ENCODE results near the gene NBPF3.
A peak's percentile ranks its signal among the peaks of the same experiment; 100 is the strongest.
"Not testable (repeated sequence)": the region's sequence is repeated elsewhere in the genome, so short reads cannot be mapped to it uniquely, and the experiment has no call there.

The NBPF3 gene

GRCh38 chr1:21439721-21440629 lies at the start of gene NBPF3:
TSS of gene NBPF3 (plus strand) at chr1:21440137. CDS start at chr1:21445087, 4,950 bp downstream.
- DNase-seq = peak; percentile 81 to 82

DNA sequence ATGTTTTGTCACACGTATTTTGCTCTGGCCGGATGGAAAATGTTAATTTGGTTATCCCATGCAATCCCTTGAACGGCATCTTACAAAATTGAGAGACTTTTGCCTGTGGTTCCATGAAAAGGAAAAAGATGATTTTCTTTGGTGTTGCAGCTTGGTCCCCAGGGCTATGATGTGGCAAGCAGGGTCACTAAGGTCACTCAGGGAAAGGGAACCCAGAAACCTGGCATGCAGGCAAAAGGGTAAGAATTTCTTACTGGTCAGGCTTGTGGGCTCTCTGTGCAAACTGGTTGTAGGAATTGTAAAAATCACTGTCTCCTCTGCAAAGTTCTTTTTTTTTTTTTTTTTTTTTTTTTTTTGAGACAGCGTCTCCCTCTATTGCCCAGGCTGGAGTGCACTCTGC lies 48.4 kb upstream of the NBPF3 start:
- DNase-seq = no peak

DNA sequence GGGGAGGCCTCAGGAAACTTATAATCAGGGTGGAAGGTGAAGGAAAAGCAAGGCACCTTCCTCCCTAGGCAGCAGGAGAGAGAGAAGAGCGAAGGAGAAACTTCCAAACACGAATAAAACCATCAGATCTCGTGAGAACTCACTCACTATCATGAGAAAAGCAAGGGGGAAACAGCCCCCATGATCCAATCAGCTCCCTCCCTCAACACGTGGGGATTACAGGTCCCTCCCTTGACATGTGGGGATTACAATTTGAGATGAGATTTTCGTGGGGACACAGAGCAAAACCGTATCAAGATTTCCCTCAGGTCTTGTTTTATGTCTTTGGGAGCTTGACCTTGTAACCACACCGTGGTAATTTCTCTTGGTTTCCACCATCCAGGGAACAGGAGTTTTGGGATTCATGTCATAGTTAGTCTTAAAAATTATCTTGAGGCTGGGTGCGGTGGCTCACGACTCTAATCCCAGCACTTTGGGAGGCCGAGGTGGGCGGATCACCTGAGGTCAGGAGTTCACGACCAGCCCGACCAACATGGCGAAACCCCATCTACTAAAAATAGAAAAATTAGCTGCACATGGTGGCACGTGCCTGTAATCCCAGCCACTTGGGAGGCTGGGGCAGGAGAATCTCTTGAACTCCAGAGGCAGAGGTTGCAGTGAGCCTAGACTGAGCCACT lies 47.2 kb upstream of the NBPF3 start:
- no peak for DNase-seq

DNA sequence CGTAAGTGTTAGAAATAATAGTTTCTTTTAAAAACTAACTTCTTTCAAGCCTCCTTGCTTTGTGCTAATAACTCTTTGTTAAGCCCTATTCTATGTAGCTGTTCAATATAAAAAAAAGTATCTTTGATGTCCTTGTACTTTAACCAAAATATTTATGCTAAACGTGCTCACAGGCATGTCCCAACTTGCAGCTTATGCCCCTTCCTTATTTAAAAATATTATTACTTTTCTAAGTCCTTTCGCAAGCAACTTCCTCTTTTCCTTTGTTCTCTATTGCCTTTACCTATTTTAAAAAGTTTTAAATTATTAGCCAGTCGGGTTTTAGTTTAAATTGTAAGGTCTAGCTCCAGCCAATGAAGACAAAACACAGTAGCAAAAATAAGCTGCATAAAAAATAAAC lies 43.4 kb upstream of the NBPF3 start:
- DNase-seq = peak; percentile 29 to 44

DNA sequence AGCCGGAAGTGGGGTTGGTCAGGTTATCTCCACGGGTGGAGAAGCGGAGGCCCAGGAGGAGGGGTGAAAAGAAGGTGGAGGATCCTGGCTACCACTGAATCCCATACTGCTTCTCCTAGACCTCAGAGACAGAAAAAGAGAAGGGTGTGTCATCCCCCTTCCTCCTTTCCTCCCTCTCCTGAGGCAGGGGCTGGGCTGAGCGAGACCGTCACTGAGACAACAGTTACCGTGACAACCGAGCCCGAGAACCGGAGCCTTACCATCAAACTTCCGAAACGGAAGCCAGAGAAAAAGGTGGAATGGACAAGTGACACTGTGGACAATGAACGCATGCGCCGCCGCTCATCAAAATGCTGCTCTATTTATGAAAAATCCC lies 42.1 kb upstream of the NBPF3 start:
- DNase-seq = peak; percentile 34 to 35

DNA sequence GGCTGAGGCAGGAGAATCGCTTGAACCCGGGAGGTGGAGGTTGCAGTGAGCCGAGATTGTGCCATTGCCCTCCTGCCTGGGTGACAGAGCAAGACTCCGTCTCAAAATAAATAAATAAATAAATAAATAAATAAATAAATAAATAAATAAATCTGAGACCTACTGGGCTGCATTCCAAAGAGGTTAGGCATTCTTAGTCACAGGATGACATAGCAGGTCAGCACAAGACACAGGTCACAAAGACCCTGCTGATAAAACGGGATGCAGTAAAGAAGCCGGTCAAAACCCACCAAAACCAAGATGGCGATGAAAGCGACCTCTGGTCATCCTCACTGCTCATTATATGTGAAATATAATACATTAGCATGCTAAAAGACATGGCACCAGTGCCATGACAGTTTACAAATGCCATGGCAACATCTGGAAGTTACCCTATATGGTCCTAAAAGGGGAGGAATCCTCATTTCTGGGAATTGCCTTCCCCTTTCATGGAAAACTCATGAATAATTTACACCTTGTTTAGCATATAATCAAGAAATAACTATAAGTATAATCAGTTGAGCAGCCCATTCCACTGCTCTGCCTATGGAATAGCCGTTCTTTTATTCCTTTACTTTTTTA lies 38.1 kb upstream of the NBPF3 start:
- DNase-seq = not testable (repeated sequence)

DNA sequence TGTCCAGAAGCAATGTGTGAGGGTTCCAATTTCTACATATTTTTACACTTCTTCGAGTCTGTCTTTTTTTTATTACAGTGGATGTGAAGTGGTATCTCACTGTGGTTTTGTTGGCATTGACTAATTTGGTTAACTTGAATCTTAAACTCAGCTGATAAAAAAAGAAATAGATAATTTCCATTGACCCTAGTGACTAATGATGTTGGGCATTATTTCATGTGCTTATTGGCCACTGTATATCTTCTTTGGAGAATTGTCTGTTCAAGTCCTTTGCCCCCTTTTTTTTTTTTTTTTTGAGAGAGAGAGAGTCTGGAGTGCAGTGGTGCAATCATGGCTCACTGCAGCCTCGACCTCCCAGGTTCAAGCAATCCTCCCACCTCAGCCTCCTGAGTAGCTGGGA lies 33.3 kb upstream of the NBPF3 start:
- no peak for DNase-seq

- not testable (repeated sequence) for DNase-seq
These were observed 30.0 kb upstream of the NBPF3 start for GRCh38 chr1:21409897-21410296.

DNA sequence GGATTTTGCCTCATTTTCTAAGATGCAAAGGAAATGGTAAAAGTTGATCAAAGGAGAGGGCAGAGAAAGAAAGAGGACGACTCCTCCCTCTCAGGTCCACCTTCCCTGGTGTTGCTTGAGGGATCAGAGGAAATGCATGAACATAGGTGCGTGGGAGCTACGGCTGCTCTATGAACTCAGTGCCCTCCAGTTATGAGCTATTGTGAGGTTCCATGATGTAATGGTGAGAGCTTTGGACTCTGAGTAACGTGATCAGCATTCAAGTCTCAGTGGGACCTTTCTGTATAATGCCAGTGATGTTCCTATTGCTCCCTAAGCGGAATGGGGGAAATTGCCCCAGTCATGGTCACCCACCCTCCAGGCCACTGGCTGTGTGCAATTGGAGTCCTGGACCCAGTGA lies 25.9 kb upstream of the NBPF3 start:
- no peak for DNase-seq

DNA sequence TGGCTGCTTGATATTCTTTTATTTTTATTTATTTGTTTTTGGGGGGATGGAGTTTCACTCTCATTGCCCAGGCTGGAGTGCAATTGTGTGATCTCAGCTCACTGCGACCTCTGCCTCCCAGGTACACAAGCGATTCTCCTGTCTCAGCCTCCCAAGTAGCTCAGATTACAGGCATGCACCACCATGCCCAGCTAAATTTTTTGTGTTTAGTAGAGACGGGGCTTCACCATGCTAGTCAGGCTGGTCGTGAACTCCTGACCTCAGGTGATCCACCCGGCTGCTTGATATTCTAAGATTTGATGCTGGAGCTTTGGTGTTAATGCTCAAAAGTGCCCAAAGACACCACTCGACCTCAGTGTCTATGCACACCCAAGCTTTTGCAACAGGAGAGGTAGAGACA lies 19.6 kb upstream of the NBPF3 start:
- DNase-seq = not testable (repeated sequence)

DNA sequence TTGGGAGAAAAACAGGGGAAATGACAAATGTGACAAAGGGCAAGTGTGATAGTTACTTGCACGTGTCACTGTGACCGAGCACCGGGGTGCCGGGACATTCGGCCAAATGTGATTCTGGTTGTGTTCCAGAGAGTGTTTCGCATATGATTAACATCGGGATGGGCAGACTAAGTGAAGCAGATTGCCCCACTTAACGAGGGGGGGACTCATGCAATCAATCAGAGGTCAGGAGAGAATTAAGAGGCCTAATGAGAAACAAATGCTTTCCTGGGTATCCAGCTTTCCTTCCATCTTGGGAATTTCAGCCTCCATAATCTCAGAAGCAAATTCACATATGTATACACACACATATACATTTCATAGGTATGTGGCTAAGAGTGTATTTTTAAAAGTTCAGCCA lies 18.6 kb upstream of the NBPF3 start:
- DNase-seq = not testable (repeated sequence)

DNA sequence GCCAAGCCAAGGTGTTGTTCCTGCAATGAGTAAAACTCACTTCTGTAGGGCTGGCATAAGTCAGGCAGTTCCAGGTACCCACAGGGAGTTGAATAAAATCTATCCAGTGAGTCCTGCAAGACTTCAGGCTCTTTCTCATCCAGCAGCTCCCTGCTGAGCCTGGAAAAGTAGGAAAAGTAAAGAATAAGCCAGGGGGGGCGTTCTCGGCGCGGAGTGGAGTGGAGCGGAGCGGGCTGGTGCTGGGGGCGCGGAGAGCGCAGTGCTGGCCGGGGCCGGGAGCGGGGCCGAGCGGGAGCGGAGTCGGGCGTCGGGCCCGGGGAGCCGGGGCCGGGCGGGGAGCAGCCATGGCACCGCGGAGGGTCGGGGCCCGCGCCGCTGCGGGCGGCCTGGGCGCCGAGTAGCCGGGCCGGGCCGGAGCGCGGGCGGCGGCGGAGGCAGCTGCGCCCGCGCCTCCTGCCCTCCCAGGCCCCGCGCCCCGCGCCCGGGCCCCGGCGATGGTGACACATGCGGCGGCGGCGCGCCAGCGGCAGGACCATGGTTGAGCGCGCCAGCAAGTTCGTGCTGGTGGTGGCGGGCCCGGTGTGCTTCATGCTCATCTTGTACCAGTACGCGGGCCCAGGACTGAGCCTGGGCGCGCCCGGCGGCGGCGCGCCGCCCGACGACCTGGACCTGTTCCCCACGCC lies 12.0 kb upstream of the NBPF3 start:
- DNase-seq = not testable (repeated sequence)

GRCh38 chr1:21428481-21429073 lies 11.4 kb upstream of the NBPF3 start:
- DNase-seq = not testable (repeated sequence)

GRCh38 chr1:21429210-21429609 lies 10.7 kb upstream of the NBPF3 start:
- DNase-seq = not testable (repeated sequence)

GRCh38 chr1:21430875-21431274 lies 9.1 kb upstream of the NBPF3 start:
- not testable (repeated sequence) for DNase-seq

- no peak for DNase-seq
These were observed 5.5 kb upstream of the NBPF3 start for GRCh38 chr1:21434394-21434793.

GRCh38 chr1:21435646-21436487 lies 4.1 kb upstream of the NBPF3 start:
- no peak for DNase-seq

GRCh38 chr1:21436488-21437340 lies 3.2 kb upstream of the NBPF3 start:
- DNase-seq = peak in 1 of 2 experiments; percentile 4

DNA sequence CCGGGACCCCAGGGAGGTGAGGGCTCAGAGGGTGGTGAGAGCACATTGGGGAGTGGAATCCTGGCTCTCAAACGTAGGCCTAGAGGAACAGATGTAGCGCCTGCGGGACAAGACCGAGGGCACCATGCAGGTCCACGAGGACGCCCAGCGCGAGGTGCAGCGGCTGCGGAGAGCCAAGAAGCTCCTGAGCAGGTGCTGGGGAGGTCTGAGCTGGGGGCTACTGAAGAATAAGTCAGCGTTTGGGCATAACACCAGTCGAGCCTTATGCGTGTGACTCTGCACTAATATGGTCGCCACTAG lies 2.6 kb upstream of the NBPF3 start:
- DNase-seq = no peak

- not testable (repeated sequence) for DNase-seq
These were observed 1.2 kb upstream of the NBPF3 start for GRCh38 chr1:21438646-21439312.

Measured in Kasumi-1 (cell line).